Cardiac fibroblast (primary cell): ENCODE data around the gene PACRG.

ENCODE experiments used
- DNase-seq, 2 donors: peaks; one replicate each; pipeline versions ENCODE4 v3.0.0 to v3.0.0-alpha.2; 2010; ENCODE audit warnings: low read depth in 2 of 2
- H3K4me3 ChIP-seq, 2 donors: replicated peaks in 1 of 2; 1 replicate in 1 of 2; 2 replicates in 1 of 2; pipeline ENCODE4 v1.5.1; 2011; ENCODE audit warnings: low read depth in 2 of 2, low read length in 2 of 2, mild to moderate bottlenecking in 2 of 2, moderate library complexity in 1 of 2
- CTCF ChIP-seq: IDR thresholded peaks from one replicate; pipeline ENCODE4 v1.5.1; 2011; ENCODE audit warnings: low read depth, mild to moderate bottlenecking, low read length, inconsistent platforms

Gene PACRG

GRCh38 chr6:163356743-163357142, 629.0 kb downstream of the PACRG start:
- no peak for TF ChIP-seq CTCF
- H3K4me3 ChIP-seq = no peak overlapping the region
- DNase-seq = no peak

GRCh38 chr6:163364641-163365040, 636.9 kb downstream of the PACRG start:
- TF ChIP-seq CTCF = no peak
- no peak for DNase-seq
- H3K4me3 ChIP-seq = no peak overlapping the region
